Activated CD4-positive, alpha-beta memory T cell treated with anti-CD3 and anti-CD28 coated beads, Interleukin-2, amount 10 ng/mL, durations not matched to agents 7 days and 5 days (primary cell): ENCODE measurements around the gene MRPL46. TPM values are rescaled to one million over a fixed set of nuclear protein-coding genes. Genes with fewer than 3 reads are reported as not detected.
"Not testable (repeated sequence)": the region's sequence is repeated elsewhere in the genome, so short reads cannot be mapped to it uniquely, and the experiment has no call there.

Experiments
- CTCF ChIA-PET: fragments of 350-600 bp; sonication (Branson Sonifier 250); formaldehyde crosslinking; loops from one replicate; lab custom pipeline; 2021; ENCODE audit warnings: antibody characterized with exemption, inconsistent platforms; lab: Charles Lee
- POLR2A ChIA-PET: fragments of 350-600 bp; sonication (Branson Sonifier 250); formaldehyde crosslinking; loops from one replicate; lab custom pipeline; 2021; ENCODE audit warnings: antibody characterized with exemption; lab: Charles Lee
- DNase-seq: peaks from one replicate; pipeline ENCODE4 v3.0.0-alpha.2; 2020
- H3K27ac Mint-ChIP-seq: one replicate; pipeline ENCODE4 v1.8.0; 2021; ENCODE audit warnings: mild to moderate bottlenecking, mixed read lengths
- H3K27me3 Mint-ChIP-seq: one replicate; pipeline ENCODE4 v1.8.0; 2021; ENCODE audit warnings: mixed read lengths
- H3K36me3 Mint-ChIP-seq: one replicate; pipeline ENCODE4 v1.8.0; 2021; ENCODE audit warnings: low read depth, mixed read lengths
- H3K4me1 Mint-ChIP-seq: one replicate; pipeline ENCODE4 v1.8.0; 2021; ENCODE audit warnings: mixed read lengths
- H3K4me3 Mint-ChIP-seq: one replicate; pipeline ENCODE4 v1.8.0; 2021; ENCODE audit warnings: mild to moderate bottlenecking, mixed read lengths
- H3K9me3 Mint-ChIP-seq: one replicate; pipeline ENCODE4 v1.8.0; 2021; ENCODE audit warnings: mixed read lengths
- total RNA-seq, 2 experiments: library from RNA; stranded (reverse); gene quantifications; one replicate each; pipeline ENCODE4 v1.2.3, GENCODE V29; 2021

Gene MRPL46
- total RNA-seq, 2 experiments from 2014 or later, result 20.3 to 23.9 TPM

GRCh38 chr15:88450125-88450798, 16.9 kb downstream of the MRPL46 start:
- Mint-ChIP-seq H3K9me3 (no peaks in the 10 kb centered on the region), H3K27me3 (peaks cover 9% of the 10 kb centered on the region), H3K4me1 (peaks cover 6% of the 10 kb centered on the region), H3K4me3 (no peak overlapping the region), H3K27ac (no peak overlapping the region), H3K36me3 (no peaks in the 10 kb centered on the region)
- peak; percentile 71 for DNase-seq
- POLR2A ChIA-PET, result no interaction called here
- CTCF ChIA-PET, result interaction anchor here (0.8 to 3.4 kb wide), 5 partner anchors 10 to 207 kb away, joined by 3 to 17 read pairs (median 3); partner anchors contain the start of genes MRPL46 and MRPS11

DNA sequence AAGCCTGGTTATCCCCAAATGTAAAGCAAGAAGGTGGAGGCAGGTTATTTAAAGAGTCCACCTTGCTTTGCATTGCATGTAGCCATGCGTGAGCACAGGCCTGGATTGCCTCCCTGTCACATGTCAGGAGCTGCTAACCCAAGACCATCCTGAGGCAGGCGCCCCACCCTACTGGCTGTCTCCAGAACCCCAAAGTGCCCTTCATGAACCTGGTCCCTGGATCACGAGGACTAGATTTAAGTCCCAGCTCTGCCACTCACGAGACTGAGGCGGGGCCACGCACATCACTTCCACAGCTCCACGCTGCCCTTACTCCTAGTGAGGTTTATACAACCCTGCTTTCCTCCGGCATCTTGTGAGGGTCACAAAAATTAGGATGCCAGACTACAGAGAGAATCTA, 17.6 kb downstream of the MRPL46 start:
- ChIA-PET POLR2A (no interaction called here), CTCF (interaction anchor here (0.8 to 3.4 kb wide), 5 partner anchors 9 to 207 kb away, joined by 3 to 17 read pairs (median 3); partner anchors contain the start of genes MRPL46 and MRPS11)
- H3K9me3 Mint-ChIP-seq, result no peaks in the 10 kb centered on the region
- no peak for DNase-seq
- no peak overlapping the region for H3K4me3 Mint-ChIP-seq
- H3K27me3 Mint-ChIP-seq, result peaks cover 10% of the 10 kb centered on the region
- H3K36me3 Mint-ChIP-seq, result no peaks in the 10 kb centered on the region
- no peak overlapping the region for H3K27ac Mint-ChIP-seq
- H3K4me1 Mint-ChIP-seq, result peaks cover 4% of the 10 kb centered on the region

GRCh38 chr15:88448991-88449461, 18.2 kb downstream of the MRPL46 start:
- no peak for DNase-seq
- ChIA-PET POLR2A (no interaction called here), CTCF (interaction anchor here (1.0 to 3.4 kb wide), 3 partner anchors 8 to 206 kb away, joined by 3 to 17 read pairs (median 3); partner anchors contain the start of genes MRPL46 and MRPS11)
- no peaks in the 10 kb centered on the region for H3K36me3 Mint-ChIP-seq
- H3K4me1 Mint-ChIP-seq, result peaks cover 4% of the 10 kb centered on the region
- no peaks in the 10 kb centered on the region for H3K9me3 Mint-ChIP-seq
- no peak overlapping the region for H3K27ac Mint-ChIP-seq
- H3K27me3 Mint-ChIP-seq, result peaks cover 15% of the 10 kb centered on the region
- no peak overlapping the region for H3K4me3 Mint-ChIP-seq

DNA sequence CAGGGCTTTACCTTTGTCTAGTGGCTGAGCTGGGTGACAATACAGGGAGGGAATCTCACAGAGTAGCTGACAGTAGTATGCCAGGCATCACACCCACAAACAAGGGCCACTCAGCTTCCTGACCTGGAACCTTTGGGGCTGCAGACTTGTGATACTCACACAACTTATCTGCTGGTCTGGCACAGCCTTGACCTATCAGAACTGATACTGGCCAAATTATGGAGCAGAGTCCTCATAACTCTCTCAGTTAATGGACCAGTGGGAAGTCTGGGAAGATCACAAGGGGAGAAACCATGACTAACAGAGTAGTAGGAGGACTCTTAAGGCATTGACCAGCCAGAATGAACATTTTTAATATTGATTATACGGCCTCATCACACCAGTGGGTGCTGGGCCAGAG, 19.4 kb downstream of the MRPL46 start:
- Mint-ChIP-seq H3K27ac (no peak overlapping the region), H3K36me3 (no peaks in the 10 kb centered on the region), H3K9me3 (no peaks in the 10 kb centered on the region), H3K4me3 (no peak overlapping the region), H3K4me1 (peaks cover 4% of the 10 kb centered on the region), H3K27me3 (peaks cover 25% of the 10 kb centered on the region)
- CTCF ChIA-PET, result no interaction called here
- DNase-seq, result no peak
- POLR2A ChIA-PET, result no interaction called here

DNA sequence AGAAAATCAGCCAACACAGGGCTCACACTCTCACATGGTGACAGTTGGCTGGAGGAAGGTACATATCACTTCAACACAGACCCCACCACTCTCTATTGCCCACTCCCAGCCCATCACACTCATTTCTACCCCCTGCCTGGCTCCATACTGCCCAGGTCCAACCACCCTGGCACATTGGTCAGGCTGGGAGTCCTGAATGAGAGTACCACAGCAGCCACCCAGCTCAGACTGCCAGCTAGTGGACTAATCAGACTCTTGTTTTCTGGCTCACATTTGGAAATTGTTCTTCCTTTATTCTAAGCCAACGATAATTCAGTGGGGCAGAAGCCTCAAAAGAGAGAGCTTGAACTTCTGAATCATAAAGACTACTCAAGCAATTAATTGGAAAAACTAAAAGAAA, 20.0 kb downstream of the MRPL46 start:
- Mint-ChIP-seq H3K36me3 (no peaks in the 10 kb centered on the region), H3K27ac (no peak overlapping the region), H3K4me1 (peaks cover 4% of the 10 kb centered on the region), H3K9me3 (no peaks in the 10 kb centered on the region), H3K27me3 (peaks cover 28% of the 10 kb centered on the region), H3K4me3 (no peak overlapping the region)
- CTCF ChIA-PET, result no interaction called here
- POLR2A ChIA-PET, result no interaction called here
- no peak for DNase-seq

DNA sequence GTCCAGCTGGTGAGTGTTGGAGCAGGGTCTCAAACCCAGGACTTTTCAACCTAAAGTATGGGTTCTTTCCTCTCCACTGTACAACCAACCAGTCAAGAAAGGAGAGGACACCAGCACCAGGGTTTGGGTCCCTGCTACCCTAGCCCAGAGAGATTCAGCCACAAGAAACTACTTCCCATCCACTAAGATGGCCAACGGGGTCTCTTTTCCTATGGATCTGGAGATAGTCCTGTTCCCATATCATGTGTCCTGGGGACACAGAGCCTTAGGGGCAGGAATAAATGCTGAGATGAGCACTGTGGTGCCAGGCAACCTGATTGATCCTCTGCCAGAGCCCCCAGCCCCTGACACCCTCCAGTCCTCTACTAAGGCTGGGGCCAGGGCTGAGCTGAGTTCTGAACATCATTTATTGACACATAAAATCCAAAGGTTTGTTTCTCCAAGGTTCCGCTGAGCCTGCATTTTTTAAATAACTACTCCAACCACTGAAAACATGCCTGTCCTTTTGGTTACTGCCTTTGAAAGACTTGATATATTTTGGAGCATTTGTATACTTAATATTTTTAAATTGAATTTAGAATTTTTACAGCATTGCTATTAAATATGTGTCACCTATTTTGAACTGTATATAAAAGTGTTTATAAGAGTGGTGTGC, 26.0 kb downstream of the MRPL46 start:
- H3K36me3 Mint-ChIP-seq, result no peaks in the 10 kb centered on the region
- CTCF ChIA-PET, result interaction anchor here (1.3 kb wide), 1 partner anchor 9 kb away, joined by 3 read pairs; no protein-coding TSS in a partner anchor
- H3K4me3 Mint-ChIP-seq, result no peak overlapping the region
- POLR2A ChIA-PET, result no interaction called here
- peaks cover 30% of the 10 kb centered on the region for H3K27me3 Mint-ChIP-seq
- no peaks in the 10 kb centered on the region for H3K9me3 Mint-ChIP-seq
- no peak for DNase-seq
- H3K27ac Mint-ChIP-seq, result no peak overlapping the region
- H3K4me1 Mint-ChIP-seq, result peaks cover 2% of the 10 kb centered on the region

DNA sequence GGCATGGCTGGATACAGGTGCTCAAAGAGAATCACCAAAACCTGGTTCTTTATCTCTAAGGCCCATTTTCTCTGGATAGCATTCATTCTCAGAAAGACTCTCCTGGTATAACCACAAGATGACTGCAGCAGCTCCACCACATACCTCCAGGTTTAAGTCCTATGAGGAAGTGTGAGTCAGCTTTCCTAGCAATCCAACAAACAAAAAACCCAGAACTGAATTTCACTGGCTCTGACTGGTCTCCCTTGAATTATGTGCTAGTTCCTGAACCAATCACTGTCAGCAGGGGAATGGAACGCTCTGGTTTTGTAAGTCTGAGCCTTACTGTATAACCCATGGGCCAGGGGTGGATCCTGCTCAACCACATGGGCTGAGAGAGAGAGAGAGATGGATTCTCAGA, 27.2 kb downstream of the MRPL46 start:
- H3K36me3 Mint-ChIP-seq, result no peaks in the 10 kb centered on the region
- peaks cover 32% of the 10 kb centered on the region for H3K27me3 Mint-ChIP-seq
- no peak overlapping the region for H3K4me3 Mint-ChIP-seq
- H3K9me3 Mint-ChIP-seq, result no peaks in the 10 kb centered on the region
- ChIA-PET POLR2A (no interaction called here), CTCF (interaction anchor here (1.3 kb wide), 1 partner anchor 10 kb away, joined by 3 read pairs; no protein-coding TSS in a partner anchor)
- no peak for DNase-seq
- H3K4me1 Mint-ChIP-seq, result peaks cover 2% of the 10 kb centered on the region
- H3K27ac Mint-ChIP-seq, result no peak overlapping the region

DNA sequence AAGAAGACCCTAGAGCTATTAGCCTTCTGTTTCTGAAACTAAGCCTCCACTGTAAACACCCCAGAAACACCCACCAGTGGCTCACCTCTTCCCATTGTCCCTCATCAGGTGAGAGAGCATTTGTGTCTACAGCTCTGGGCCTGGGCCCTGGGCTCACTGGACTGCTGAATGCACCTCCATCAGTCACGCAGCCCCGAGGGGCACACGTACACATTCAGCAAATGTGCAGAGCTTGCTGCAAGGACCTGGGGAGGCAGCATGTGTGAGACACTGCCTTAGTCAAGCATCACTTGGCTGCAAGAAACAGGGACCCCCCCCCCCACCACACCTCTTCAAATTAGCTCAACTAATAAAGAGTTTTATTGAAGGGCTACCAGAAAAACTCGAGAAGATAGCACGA, 29.0 kb downstream of the MRPL46 start:
- peaks cover 26% of the 10 kb centered on the region for H3K27me3 Mint-ChIP-seq
- CTCF ChIA-PET, result no interaction called here
- POLR2A ChIA-PET, result no interaction called here

DNA sequence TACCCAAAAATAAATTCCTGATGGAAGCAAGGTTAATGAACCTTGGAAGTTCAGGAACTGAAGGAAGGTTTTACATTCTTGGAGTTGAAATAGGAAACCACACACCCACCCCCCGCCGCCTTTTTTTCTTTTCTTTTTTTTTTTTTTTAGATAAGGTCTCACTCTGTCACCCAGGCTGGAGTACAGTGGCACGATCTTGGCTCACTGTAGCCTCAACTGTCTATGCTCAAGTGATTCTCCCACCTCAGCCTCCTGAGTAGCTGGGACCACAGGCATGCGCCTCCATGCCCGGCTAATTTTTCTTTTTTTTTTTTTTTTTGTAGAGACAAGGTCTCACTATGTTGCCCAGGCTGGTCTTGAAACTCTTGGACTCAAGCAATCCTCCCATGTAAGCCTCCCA, 33.1 kb downstream of the MRPL46 start:
- H3K27ac Mint-ChIP-seq, H3K36me3 Mint-ChIP-seq, H3K9me3 Mint-ChIP-seq, DNase-seq, H3K4me3 Mint-ChIP-seq, CTCF ChIA-PET, H3K4me1 Mint-ChIP-seq, POLR2A ChIA-PET: not testable (repeated sequence)
- peaks cover 28% of the 10 kb centered on the region for H3K27me3 Mint-ChIP-seq

More for the DNA sequence above, 29.0 kb downstream of the MRPL46 start:
- Mint-ChIP-seq H3K4me3 (no peak overlapping the region), H3K4me1 (peaks cover 2% of the 10 kb centered on the region), H3K27ac (no peak overlapping the region), H3K36me3 (no peaks in the 10 kb centered on the region), H3K9me3 (no peaks in the 10 kb centered on the region)
- no peak for DNase-seq

DNA sequence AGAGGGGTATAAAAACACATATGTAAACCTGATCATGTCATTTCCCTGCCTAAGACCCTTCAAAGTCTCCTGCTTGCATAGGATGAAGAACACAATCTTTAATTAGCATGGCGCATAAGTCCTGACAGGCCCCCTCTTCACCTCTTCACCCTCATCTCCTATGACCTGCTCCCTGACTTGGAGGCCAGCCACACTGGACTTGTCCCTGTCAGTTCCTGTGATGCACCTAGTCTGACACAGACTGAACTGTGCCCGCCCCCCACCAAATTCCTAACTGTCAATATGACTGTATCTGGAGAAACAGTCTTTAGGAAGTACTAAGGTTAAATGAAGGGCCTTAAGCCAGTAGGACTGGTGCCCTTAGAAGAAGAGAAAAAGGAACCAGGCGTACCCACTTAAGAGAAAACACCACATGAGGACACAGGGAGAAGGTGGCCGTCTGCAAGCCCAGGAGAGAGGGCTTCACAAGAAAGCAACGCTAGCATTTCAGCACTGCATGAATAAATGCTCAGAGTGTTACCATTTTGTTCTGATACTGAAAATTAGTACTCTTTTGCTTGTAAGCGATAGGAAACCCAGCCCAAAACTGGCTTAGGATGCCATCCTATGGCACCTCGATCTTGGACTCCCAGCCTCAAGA, 34.0 kb downstream of the MRPL46 start:
- Mint-ChIP-seq H3K9me3 (no peaks in the 10 kb centered on the region), H3K4me3 (no peak overlapping the region), H3K4me1 (no peaks in the 10 kb centered on the region), H3K36me3 (no peaks in the 10 kb centered on the region), H3K27ac (no peak overlapping the region), H3K27me3 (peaks cover 34% of the 10 kb centered on the region)
- POLR2A ChIA-PET, result no interaction called here
- CTCF ChIA-PET, result no interaction called here
- no peak for DNase-seq

DNA sequence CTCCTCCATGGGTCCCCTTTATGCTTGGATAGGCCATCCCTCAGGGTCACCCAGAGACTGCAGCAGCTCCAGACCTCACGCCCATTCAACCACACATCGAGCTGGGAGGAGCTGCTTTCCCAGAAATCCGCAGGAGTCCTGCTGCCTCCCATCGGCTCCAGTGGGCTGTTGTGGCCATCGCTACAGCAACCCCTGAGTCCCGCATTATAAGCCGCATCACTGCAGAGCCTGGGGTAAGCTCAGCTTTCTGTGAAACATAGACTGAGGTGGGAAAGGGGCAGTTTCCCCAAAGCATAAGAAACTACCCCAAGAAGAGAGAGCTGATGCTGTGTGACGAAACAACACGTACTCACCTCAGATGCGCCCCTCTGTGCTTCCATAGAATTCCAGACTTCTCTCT, 35.7 kb downstream of the MRPL46 start:
- H3K27ac Mint-ChIP-seq, result no peak overlapping the region
- H3K4me3 Mint-ChIP-seq, result no peak overlapping the region
- H3K4me1 Mint-ChIP-seq, result no peaks in the 10 kb centered on the region
- H3K36me3 Mint-ChIP-seq, result no peaks in the 10 kb centered on the region
- POLR2A ChIA-PET, result no interaction called here
- no peaks in the 10 kb centered on the region for H3K9me3 Mint-ChIP-seq
- no peak for DNase-seq
- H3K27me3 Mint-ChIP-seq, result peaks cover 41% of the 10 kb centered on the region
- CTCF ChIA-PET, result no interaction called here

GRCh38 chr15:88430051-88430450, 37.1 kb downstream of the MRPL46 start:
- CTCF ChIA-PET, result no interaction called here
- H3K27me3 Mint-ChIP-seq, result peaks cover 45% of the 10 kb centered on the region

More at GRCh38 chr15:88430051-88430450, 37.1 kb downstream of the MRPL46 start:
- H3K4me1 Mint-ChIP-seq, result no peaks in the 10 kb centered on the region
- H3K4me3 Mint-ChIP-seq, result no peak overlapping the region
- H3K9me3 Mint-ChIP-seq, result no peaks in the 10 kb centered on the region
- no peak overlapping the region for H3K27ac Mint-ChIP-seq
- no peaks in the 10 kb centered on the region for H3K36me3 Mint-ChIP-seq
- no peak for DNase-seq
- POLR2A ChIA-PET, result no interaction called here
